ENCODE results near the gene MED20.

MED20 gene

GRCh38 chr6:41901882-41902519, 18.9 kb downstream of the MED20 start:
- peak; percentile 39 for DNase-seq

- no peak for DNase-seq
These were observed 20.1 kb downstream of the MED20 start for GRCh38 chr6:41900861-41901260.

- no peak for DNase-seq
These were observed 24.7 kb downstream of the MED20 start for GRCh38 chr6:41896281-41896680.

GRCh38 chr6:41895300-41896233, 25.4 kb downstream of the MED20 start, which contains the start of gene USP49:
Gene USP49 (minus strand): TSS chr6:41895375. CDS start chr6:41806983, 88,392 bp downstream.
- DNase-seq: peak; percentile 87

- peak; percentile 59 for DNase-seq
These were observed 26.3 kb downstream of the MED20 start for GRCh38 chr6:41894366-41895299.

- no peak for DNase-seq
These were observed 27.9 kb downstream of the MED20 start for GRCh38 chr6:41892921-41893564.

- DNase-seq: no peak
These were observed 33.6 kb downstream of the MED20 start for GRCh38 chr6:41887331-41887751.

- DNase-seq: no peak
These were observed 35.0 kb downstream of the MED20 start for GRCh38 chr6:41885930-41886329.

GRCh38 chr6:41884957-41885356, 36.0 kb downstream of the MED20 start:
- DNase-seq: no peak

- DNase-seq: no peak
These were observed 39.4 kb downstream of the MED20 start for GRCh38 chr6:41881506-41881905.

GRCh38 chr6:41878961-41879405, 42.0 kb downstream of the MED20 start:
- no peak for DNase-seq

GRCh38 chr6:41878246-41878645, 42.7 kb downstream of the MED20 start:
- no peak for DNase-seq

- DNase-seq: no peak
These were observed 43.8 kb downstream of the MED20 start for GRCh38 chr6:41877051-41877680.

GRCh38 chr6:41874741-41875140, 46.2 kb downstream of the MED20 start:
- DNase-seq: no peak

- DNase-seq: no peak
These were observed 48.8 kb downstream of the MED20 start for GRCh38 chr6:41872147-41872546.

GRCh38 chr6:41871691-41872090, 49.2 kb downstream of the MED20 start:
- no peak for DNase-seq

- DNase-seq: no peak
These were observed 61.6 kb downstream of the MED20 start for GRCh38 chr6:41859356-41859755.

GRCh38 chr6:41858703-41859102, 62.2 kb downstream of the MED20 start:
- no peak for DNase-seq

All from effector CD8-positive, alpha-beta T cell (primary cell).